Subcutaneous adipose tissue (tissue), 4 donors: ENCODE measurements around the gene IGHMBP2. TPM values are rescaled to one million over a fixed set of nuclear protein-coding genes. Genes with fewer than 3 reads are reported as not detected.

Experiments used
- total RNA-seq, 4 donors: library from RNA; depleted of rRNA; stranded (reverse); fragments of >200 nt; gene quantifications; one replicate each; pipeline ENCODE4 v1.1.0, GENCODE V29; 2016
- TF ChIP-seq, protein P1 (sequence below): fragments of 450-650 bp; IDR thresholded peaks from one replicate; pipeline ENCODE4 v1.5.1; 2016; ENCODE audit warnings: low read depth, mild to moderate bottlenecking, control low read depth, antibody characterized with exemption, moderate library complexity

The IGHMBP2 gene
- total RNA-seq, 4 donors from 2014 or later = 7.0 to 21.9 (median 11.4) TPM

DNA sequence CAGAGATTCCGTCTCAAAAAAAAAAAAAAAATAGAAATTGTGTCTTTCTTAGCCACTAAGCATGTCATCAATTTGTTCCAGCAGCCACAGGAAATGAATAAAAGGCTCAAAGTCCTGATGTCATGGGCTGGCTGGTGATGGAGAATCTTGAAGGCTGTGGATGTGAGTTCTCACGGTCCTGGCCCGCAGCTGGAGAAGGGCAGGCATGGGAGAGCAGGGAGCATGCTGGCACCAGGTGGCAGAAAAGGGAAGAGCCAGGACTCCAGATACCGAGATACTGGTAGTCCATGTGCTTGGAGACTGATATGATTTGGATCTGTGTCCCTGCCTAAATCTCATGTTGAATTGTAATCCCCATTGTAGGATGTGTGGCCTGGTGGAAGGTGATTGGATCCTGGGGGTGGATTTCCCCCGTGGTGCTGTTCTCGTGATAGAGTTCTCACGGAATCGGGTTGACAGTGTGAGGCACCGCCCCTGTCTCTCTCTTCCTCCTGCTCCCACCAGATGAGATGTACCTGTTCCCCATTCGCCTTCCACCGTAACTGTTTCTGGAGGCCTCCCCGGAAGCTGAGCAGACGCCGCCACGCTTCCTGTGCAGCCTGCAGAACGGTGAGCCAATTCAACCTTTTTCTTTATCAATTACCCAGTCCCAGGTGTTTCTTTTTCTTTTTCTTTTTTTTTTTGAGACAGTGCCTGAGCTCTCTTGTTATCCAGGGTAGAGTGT lies 59.0 kb downstream of the IGHMBP2 start:
- TF ChIP-seq, protein P1, sequence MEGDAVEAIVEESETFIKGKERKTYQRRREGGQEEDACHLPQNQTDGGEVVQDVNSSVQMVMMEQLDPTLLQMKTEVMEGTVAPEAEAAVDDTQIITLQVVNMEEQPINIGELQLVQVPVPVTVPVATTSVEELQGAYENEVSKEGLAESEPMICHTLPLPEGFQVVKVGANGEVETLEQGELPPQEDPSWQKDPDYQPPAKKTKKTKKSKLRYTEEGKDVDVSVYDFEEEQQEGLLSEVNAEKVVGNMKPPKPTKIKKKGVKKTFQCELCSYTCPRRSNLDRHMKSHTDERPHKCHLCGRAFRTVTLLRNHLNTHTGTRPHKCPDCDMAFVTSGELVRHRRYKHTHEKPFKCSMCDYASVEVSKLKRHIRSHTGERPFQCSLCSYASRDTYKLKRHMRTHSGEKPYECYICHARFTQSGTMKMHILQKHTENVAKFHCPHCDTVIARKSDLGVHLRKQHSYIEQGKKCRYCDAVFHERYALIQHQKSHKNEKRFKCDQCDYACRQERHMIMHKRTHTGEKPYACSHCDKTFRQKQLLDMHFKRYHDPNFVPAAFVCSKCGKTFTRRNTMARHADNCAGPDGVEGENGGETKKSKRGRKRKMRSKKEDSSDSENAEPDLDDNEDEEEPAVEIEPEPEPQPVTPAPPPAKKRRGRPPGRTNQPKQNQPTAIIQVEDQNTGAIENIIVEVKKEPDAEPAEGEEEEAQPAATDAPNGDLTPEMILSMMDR = no peak

GRCh38 chr11:68963779-68964178 lies 60.1 kb downstream of the IGHMBP2 start:
- TF ChIP-seq, protein P1 = no peak

GRCh38 chr11:68965901-68966853 lies 62.5 kb downstream of the IGHMBP2 start:
- TF ChIP-seq, protein P1 = no peak

GRCh38 chr11:68966894-68967780 lies 63.4 kb downstream of the IGHMBP2 start:
- TF ChIP-seq, protein P1 = no peak

DNA sequence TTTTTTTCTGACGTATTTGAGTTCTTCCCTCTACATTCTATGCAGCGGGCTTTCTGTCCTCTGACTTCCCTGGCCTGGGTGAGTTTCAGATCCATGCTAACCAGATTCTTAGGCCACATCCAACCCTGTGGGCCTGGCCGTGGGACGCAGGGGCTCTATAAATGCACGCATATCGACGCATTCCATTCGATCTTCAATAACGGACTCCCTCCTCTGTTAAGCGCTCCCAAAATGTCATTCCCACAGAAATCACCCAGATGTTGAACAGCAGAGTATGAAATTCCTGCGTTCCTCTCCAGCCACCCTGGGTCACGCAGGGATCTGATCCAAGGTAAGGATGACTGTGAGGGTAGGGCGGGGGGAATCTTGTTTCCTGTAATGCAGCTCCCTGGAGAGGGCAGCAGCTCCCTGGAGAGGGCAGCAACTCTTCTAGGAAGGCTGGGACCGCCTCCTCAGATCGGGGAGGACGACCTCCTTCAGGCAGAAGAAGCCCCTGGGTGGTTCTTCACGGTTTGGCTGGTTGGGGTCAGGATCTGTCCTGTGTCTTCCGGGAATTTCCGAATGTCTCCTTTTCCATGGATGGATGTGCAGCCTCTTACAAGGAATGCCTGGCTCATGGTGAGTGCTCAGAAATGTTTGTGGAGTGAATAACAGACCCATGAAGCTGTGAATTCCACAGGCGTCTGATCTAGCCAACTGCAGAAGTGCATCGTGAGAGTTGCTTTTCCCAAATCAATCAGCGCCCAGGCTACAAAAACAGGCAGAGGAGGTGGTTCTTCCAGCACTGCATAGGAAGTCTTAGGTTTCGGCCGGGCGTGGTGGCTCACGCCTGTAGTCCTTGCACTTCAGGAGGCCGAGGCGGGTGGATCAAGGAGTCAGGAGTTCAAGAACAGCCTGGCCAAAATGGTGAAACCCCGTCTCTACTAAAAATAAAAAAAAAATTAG lies 64.9 kb downstream of the IGHMBP2 start:
- TF ChIP-seq, protein P1 = no peak

DNA sequence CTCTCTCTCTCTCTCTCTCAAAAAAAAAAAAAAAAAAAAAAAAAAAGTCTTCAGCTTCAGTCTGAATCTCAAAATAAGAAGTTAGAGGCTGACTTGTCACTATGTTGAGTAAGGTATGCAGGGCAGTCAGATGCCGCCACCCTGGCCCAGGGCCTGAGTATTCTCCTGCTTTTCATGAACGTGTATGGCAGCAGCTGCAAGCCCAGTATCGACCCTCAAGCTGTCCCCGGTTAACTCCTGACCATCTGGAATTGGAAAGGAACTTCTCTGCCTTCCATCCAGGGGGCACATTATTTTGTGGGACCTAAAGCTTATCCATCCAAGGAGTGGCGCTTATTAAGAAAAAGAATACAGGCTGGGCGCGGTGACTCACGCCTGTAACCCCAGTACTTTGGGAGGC lies 65.7 kb downstream of the IGHMBP2 start:
- TF ChIP-seq, protein P1 = no peak
